Spleen (tissue), 11 donors: ENCODE measurements around the gene IRS2. TPM values are rescaled to one million over a fixed set of nuclear protein-coding genes. Genes with fewer than 3 reads are reported as not detected.

ENCODE experiments used
- DNase-seq: peaks from one replicate; pipeline ENCODE4 v3.0.0-alpha.2; 2020
- H3K27ac ChIP-seq, 8 donors: fragments of 200-600 bp; sonication (generic) in 7 of 8; 1 replicate in 4 of 8; 2 replicates in 4 of 8; pipeline versions ENCODE4 v1.5.0 to v1.8.0; 2016 to 2021; ENCODE audit warnings: inconsistent platforms in 4 of 8, mild to moderate bottlenecking in 4 of 8, moderate library complexity in 1 of 8
- H3K27me3 ChIP-seq, 7 donors: fragments of 200-600 bp; sonication (generic) in 6 of 7; replicated peaks in 1 of 7; 1 replicate in 4 of 7; 2 replicates in 3 of 7; pipeline versions ENCODE4 v1.5.0 to v1.8.0; 2016 to 2021; ENCODE audit warnings: inconsistent platforms in 3 of 7, mild to moderate bottlenecking in 1 of 7
- H3K36me3 ChIP-seq, 6 donors: fragments of 200-600 bp; sonication (generic) in 5 of 6; 1 replicate in 4 of 6; 2 replicates in 2 of 6; pipeline versions ENCODE4 v1.5.0 to v1.8.0; 2016 to 2021; ENCODE audit warnings: inconsistent platforms in 2 of 6
- H3K4me1 ChIP-seq, 6 donors: fragments of 200-600 bp; sonication (generic) in 5 of 6; 1 replicate in 3 of 6; 2 replicates in 3 of 6; pipeline versions ENCODE4 v1.5.0 to v1.8.0; 2016 to 2021; ENCODE audit warnings: inconsistent platforms in 3 of 6
- H3K4me3 ChIP-seq, 8 donors: fragments of 200-600 bp; sonication (generic) in 7 of 8; 1 replicate in 4 of 8; 2 replicates in 4 of 8; pipeline versions ENCODE4 v1.5.0 to v1.8.0; 2016 to 2021; ENCODE audit warnings: inconsistent platforms in 4 of 8, mild to moderate bottlenecking in 4 of 8, moderate library complexity in 2 of 8
- H3K9me3 ChIP-seq, 8 donors: fragments of 200-600 bp; sonication (generic) in 7 of 8; 1 replicate in 4 of 8; 2 replicates in 4 of 8; pipeline versions ENCODE4 v1.5.0 to v1.8.0; 2016 to 2021; ENCODE audit warnings: inconsistent platforms in 4 of 8
- CTCF ChIP-seq, 11 experiments: fragments of 200-600 bp in 7 of 11; fragments of 450-650 bp in 4 of 11; sonication (generic) in 4 of 11; IDR thresholded peaks in 8 of 11; conservative IDR thresholded peaks in 3 of 11; 1 replicate in 7 of 11; 2 replicates in 4 of 11; pipeline versions ENCODE4 v1.4.0 to v1.8.0; 2016 to 2021; ENCODE audit warnings: antibody characterized with exemption in 11 of 11, inconsistent platforms in 4 of 11, mild to moderate bottlenecking in 1 of 11
- POLR2A ChIP-seq, 3 donors: fragments of 450-650 bp; IDR thresholded peaks; one replicate each; pipeline ENCODE4 v1.5.1; 2017; ENCODE audit warnings: antibody characterized with exemption in 3 of 3, mild to moderate bottlenecking in 1 of 3
- POLR2AphosphoS5 ChIP-seq, 3 donors: sonication (generic); formaldehyde crosslinking; IDR thresholded peaks; one replicate each; pipeline ENCODE4 v1.5.1; 2017; ENCODE audit warnings: antibody characterized with exemption in 3 of 3
- WGBS, 5 donors: extraction: QIAGEN DNeasy Blood & Tissue Kit in 3 of 5; methylation state at CpG; one replicate each; pipeline versions ENCODE4 v1.1.5 to v1.1.7; 2013 to 2018; 5-methylcytosine and 5-hydroxymethylcytosine counted together
- intact Hi-C: fragments of 100-400 bp; cut with DNase I; formaldehyde crosslinking; loops from one replicate; pipeline ENCODE4 v1.15.0; 2023; ENCODE audit warnings: low total_unique reads
- polyA plus RNA-seq, 3 donors: library from polyadenylated mRNA; stranded (reverse); fragments of 200-250 nt; gene quantifications; one replicate each; pipeline ENCODE4 v1.2.1, GENCODE V29; 2013
- total RNA-seq, 7 donors: library from RNA; depleted of rRNA in 3 of 7; stranded (reverse); fragments of >200 nt in 3 of 7; fragmentation: NEBNext Ultra II Directional in 4 of 7; extraction: Animal tissue kit (Norgen Biotek cat#: 25700) in 4 of 7; gene quantifications; one replicate each; pipeline versions ENCODE4 v1.1.0 to v1.2.1, GENCODE V29; 2016 to 2021
- donor health status: healthy with polysubstance abuse.
- donor health status: DM: no; HTN: no; CAD: no; lungs with moderate emphysema.
- donor health status: DM: no; HTN: no; CAD: no.
- donor health status: Bipolar disorder and iron deficiency.
- donor health status: healthy.
- donor health status: DM: no; HTN: no; CAD: no.
- donor health status: DM: yes; HTN: yes; CAD: no.

IRS2 gene
- total and polyA plus RNA-seq, 10 donors: 1.4 to 31.3 (median 13.5) TPM

- 86 to 93% (median 90%) methylated on average over 5 of the region's 5 CpGs for WGBS, 5 donors
- Histone ChIP-seq H3K27me3 (peaks cover 0 to 41% (median 0%) of the 10 kb centered on the region in 7 donors), H3K27ac (no peak overlapping the region), H3K9me3 (peaks cover 0 to 4% (median 0%) of the 10 kb centered on the region in 8 donors), H3K4me3 (no peak overlapping the region), H3K4me1 (no peaks in the 10 kb centered on the region), H3K36me3 (no peaks in the 10 kb centered on the region)
- no peak for TF ChIP-seq CTCF (IDR thresholded peaks at IDR 0.05 in 8 of 11, conservative IDR thresholded peaks at IDR 0.05 in 3 of 11)
- TF ChIP-seq POLR2A (IDR thresholded peaks at IDR 0.05): no peak
- no peak for TF ChIP-seq POLR2AphosphoS5 (IDR thresholded peaks at IDR 0.05)
- intact Hi-C loops: no loop called here
- DNase-seq: no peak
Measured at GRCh38 chr13:109818886-109819285, 32.5 kb upstream of the IRS2 start.

GRCh38 chr13:109817591-109818535 lies 31.5 kb upstream of the IRS2 start:
- 63 to 69% (median 67%) methylated on average over 9 of the region's 9 CpGs for WGBS, 5 donors
- H3K9me3 ChIP-seq: no peaks in the 10 kb centered on the region
- peaks cover 0 to 41% (median 0%) of the 10 kb centered on the region in 7 donors for H3K27me3 ChIP-seq
- no peaks in the 10 kb centered on the region for H3K4me1 ChIP-seq
- H3K4me3 ChIP-seq: no peak overlapping the region
- no peak overlapping the region for H3K27ac ChIP-seq
- DNase-seq: no peak
- intact Hi-C loops: no loop called here
- TF ChIP-seq POLR2AphosphoS5 (IDR thresholded peaks at IDR 0.05) (no peak), POLR2A (IDR thresholded peaks at IDR 0.05) (no peak), CTCF (IDR thresholded peaks at IDR 0.05 in 8 of 11, conservative IDR thresholded peaks at IDR 0.05 in 3 of 11) (no peak)
- H3K36me3 ChIP-seq: no peaks in the 10 kb centered on the region

- no peaks in the 10 kb centered on the region for H3K9me3 ChIP-seq
- no peak overlapping the region for H3K4me3 ChIP-seq
- intact Hi-C loops: no loop called here
- DNase-seq: no peak
- H3K27ac ChIP-seq: no peak overlapping the region
- 72 to 86% (median 77%) methylated on average over 4 of the region's 4 CpGs for WGBS, 5 donors
- H3K4me1 ChIP-seq: no peaks in the 10 kb centered on the region
- peaks cover 0 to 48% (median 0%) of the 10 kb centered on the region in 7 donors for H3K27me3 ChIP-seq
- H3K36me3 ChIP-seq: no peaks in the 10 kb centered on the region
- TF ChIP-seq CTCF (IDR thresholded peaks at IDR 0.05 in 8 of 11, conservative IDR thresholded peaks at IDR 0.05 in 3 of 11) (no peak), POLR2A (IDR thresholded peaks at IDR 0.05) (no peak)
Measured at GRCh38 chr13:109816808-109817203, 30.4 kb upstream of the IRS2 start.

GRCh38 chr13:109816112-109816807 lies 29.9 kb upstream of the IRS2 start:
- TF ChIP-seq POLR2A (IDR thresholded peaks at IDR 0.05): no peak
- no peak for TF ChIP-seq POLR2AphosphoS5 (IDR thresholded peaks at IDR 0.05)
- no peak for TF ChIP-seq CTCF (IDR thresholded peaks at IDR 0.05 in 8 of 11, conservative IDR thresholded peaks at IDR 0.05 in 3 of 11)
- no peak for DNase-seq
- 72 to 78% (median 74%) methylated on average over 5 of the region's 5 CpGs for WGBS, 5 donors
- Histone ChIP-seq H3K36me3 (no peaks in the 10 kb centered on the region), H3K4me1 (no peaks in the 10 kb centered on the region), H3K9me3 (no peaks in the 10 kb centered on the region), H3K27me3 (peaks cover 0 to 53% (median 0%) of the 10 kb centered on the region in 7 donors), H3K4me3 (no peak overlapping the region), H3K27ac (no peak overlapping the region)
- intact Hi-C loops: no loop called here
